Measurements from ENCODE around the gene SETD2.

SETD2 gene

GRCh38 chr3:46994801-46995731 is 168.8 kb downstream of the SETD2 start:
- no peak for DNase-seq

GRCh38 chr3:46993986-46994385 is 169.9 kb downstream of the SETD2 start:
- DNase-seq = no peak

- no peak for DNase-seq
These were observed 170.6 kb downstream of the SETD2 start for GRCh38 chr3:46993292-46993691.

- no peak for DNase-seq
These were observed 171.7 kb downstream of the SETD2 start for GRCh38 chr3:46992231-46992630.

- no peak for DNase-seq
These were observed 172.3 kb downstream of the SETD2 start for GRCh38 chr3:46991406-46992165.

GRCh38 chr3:46990573-46991374 is 173.1 kb downstream of the SETD2 start:
- DNase-seq = no peak

- no peak for DNase-seq
These were observed 174.6 kb downstream of the SETD2 start for GRCh38 chr3:46989146-46989810.

GRCh38 chr3:46988616-46989015 is 175.3 kb downstream of the SETD2 start:
- no peak for DNase-seq

- DNase-seq = peak; percentile 65
These were observed 176.0 kb downstream of the SETD2 start for GRCh38 chr3:46987743-46988401.

- no peak for DNase-seq
These were observed 176.6 kb downstream of the SETD2 start for GRCh38 chr3:46987319-46987742.

- DNase-seq = no peak
These were observed 177.1 kb downstream of the SETD2 start for GRCh38 chr3:46986782-46987310.

GRCh38 chr3:46986055-46986730 is 177.7 kb downstream of the SETD2 start:
- DNase-seq = no peak

- no peak for DNase-seq
These were observed 178.3 kb downstream of the SETD2 start for GRCh38 chr3:46985588-46985987.

GRCh38 chr3:46984591-46985459 is 179.1 kb downstream of the SETD2 start:
- no peak for DNase-seq

- no peak for DNase-seq
These were observed 181.4 kb downstream of the SETD2 start for GRCh38 chr3:46982546-46982945.

GRCh38 chr3:46981932-46982471 is 181.9 kb downstream of the SETD2 start:
- no peak for DNase-seq

- no peak for DNase-seq
These were observed 183.9 kb downstream of the SETD2 start for GRCh38 chr3:46979958-46980497.

- DNase-seq = peak; percentile 90
These were observed 184.6 kb downstream of the SETD2 start, which contains the start of gene NBEAL2 for GRCh38 chr3:46978985-46979944. TSS of gene NBEAL2 (plus strand) at chr3:46979666. CDS start at chr3:46979862, 196 bp downstream.
